OCI-LY7 (cell line): ENCODE results near the gene CHI3L2. TPM values are rescaled to one million over a fixed set of nuclear protein-coding genes. Genes with fewer than 3 reads are reported as not detected.
A peak's percentile ranks its signal among the peaks of the same experiment; 100 is the strongest.

ENCODE experiments used
- BruUV-seq: library from RNA; stranded (reverse); fragments of 400-500 nt; replicated peaks from 2 replicates; lab custom pipeline; 2021; lab: Mats Ljungman, UMichigan
- CTCF ChIA-PET: fragments of 300-600 bp; sonication (Branson Sonifier 250); formaldehyde crosslinking; loops from one replicate; lab custom pipeline; 2022; ENCODE audit warnings: antibody characterized with exemption; ENCODE audit not compliant: unreplicated experiment; lab: Charles Lee
- POLR2A ChIA-PET: fragments of 300-600 bp; sonication (Branson Sonifier 250); formaldehyde crosslinking; loops from one replicate; lab custom pipeline; 2022; ENCODE audit warnings: antibody characterized with exemption; lab: Charles Lee
- DNase-seq: peaks from one replicate; pipeline ENCODE4 v3.0.0-alpha.2; 2015; ENCODE audit warnings: low spot score
- H2AFZ ChIP-seq: fragments of 200-600 bp; sonication (generic), shearing (Covaris generic); 2 replicates; pipeline ENCODE4 v1.6.1; 2014; ENCODE audit warnings: mild to moderate bottlenecking, antibody characterized with exemption, low read length, moderate library complexity
- H3K27ac ChIP-seq: fragments of 200-600 bp; sonication (generic); 2 replicates; pipeline ENCODE4 v1.5.1; 2014; ENCODE audit warnings: mixed run types, low read depth, mild to moderate bottlenecking, moderate library complexity, low read length, inconsistent platforms; ENCODE audit not compliant: poor library complexity, severe bottlenecking
- H3K36me3 ChIP-seq: fragments of 200-600 bp; sonication (generic); 2 replicates; pipeline ENCODE4 v1.6.1; 2014; ENCODE audit warnings: mild to moderate bottlenecking, antibody characterized with exemption, low read length, moderate library complexity, mixed read lengths; ENCODE audit not compliant: insufficient read depth
- H3K4me1 ChIP-seq: fragments of 200-600 bp; sonication (generic); 2 replicates; pipeline ENCODE4 v1.5.1; 2014; ENCODE audit warnings: mild to moderate bottlenecking, low read length; ENCODE audit not compliant: insufficient read depth, poor library complexity, severe bottlenecking
- H3K4me2 ChIP-seq: fragments of 200-600 bp; sonication (generic); 2 replicates; pipeline ENCODE4 v1.6.1; 2014; ENCODE audit warnings: mild to moderate bottlenecking, low read length
- H3K4me3 ChIP-seq: fragments of 200-600 bp; sonication (generic); 2 replicates; pipeline ENCODE4 v1.5.1; 2014; ENCODE audit warnings: mild to moderate bottlenecking, low read depth, low read length; ENCODE audit not compliant: poor library complexity, severe bottlenecking
- H3K79me2 ChIP-seq: fragments of 200-600 bp; sonication (generic); 2 replicates; pipeline ENCODE4 v1.6.1; 2016; ENCODE audit warnings: low read depth, mild to moderate bottlenecking, low read length, moderate library complexity, mixed read lengths; ENCODE audit not compliant: insufficient read depth
- H3K9me2 ChIP-seq: fragments of 200-600 bp; sonication (generic); 2 replicates; pipeline ENCODE4 v1.6.1; 2016; ENCODE audit warnings: mild to moderate bottlenecking, low read length, mixed read lengths; ENCODE audit not compliant: insufficient read depth
- H3K9me3 ChIP-seq: fragments of 200-600 bp; sonication (generic); 2 replicates; pipeline ENCODE4 v1.6.1; 2014; ENCODE audit warnings: mild to moderate bottlenecking, mixed run types, low read length, mixed read lengths
- H4K20me1 ChIP-seq: fragments of 200-600 bp; sonication (generic); 2 replicates; pipeline ENCODE4 v1.6.1; 2014; ENCODE audit warnings: mild to moderate bottlenecking, antibody characterized with exemption, low read length, moderate library complexity, mixed read lengths; ENCODE audit not compliant: insufficient read depth
- CTCF ChIP-seq: fragments of 200-600 bp; sonication (generic); conservative IDR thresholded peaks from 2 replicates; pipeline ENCODE4 v1.5.1; 2014; ENCODE audit warnings: mild to moderate bottlenecking, antibody characterized with exemption, low read length, moderate library complexity, mixed read lengths
- EZH2phosphoT487 ChIP-seq: fragments of 200-600 bp; sonication (generic); IDR thresholded peaks from 2 replicates; pipeline ENCODE4 v1.6.1; 2018; ENCODE audit warnings: low read depth, borderline replicate concordance, mild to moderate bottlenecking, mixed run types, antibody characterized with exemption, low read length, moderate library complexity, mixed read lengths
- intact Hi-C: fragments of 100-400 bp; cut with micrococcal nuclease; formaldehyde crosslinking; loops from one replicate; pipeline ENCODE4 v1.10.0; 2022; ENCODE audit not compliant: unreplicated experiment
- total RNA-seq, 2 experiments: library from RNA; depleted of rRNA in 1 of 2; stranded (reverse); fragments of >200 nt in 1 of 2; shearing (Covaris generic) in 1 of 2; gene quantifications; 2 replicates each; pipeline ENCODE4 v1.2.3, GENCODE V29; 2014 to 2022

The CHI3L2 gene
- total RNA-seq, 2 experiments from 2014 or later, result 37.1 to 88.7 TPM

GRCh38 chr1:111213412-111213811 lies 14.1 kb upstream of the CHI3L2 start:
- peak overlapping the region; percentile 45 for H3K4me3 ChIP-seq
- H3K36me3 ChIP-seq, result no peaks in the 10 kb centered on the region
- H2AFZ ChIP-seq, result peak overlapping the region; percentile 81
- no peak for DNase-seq
- H3K4me2 ChIP-seq, result peak overlapping the region; percentile 87
- ChIA-PET CTCF (interaction anchor here (2.2 kb wide), 1 partner anchor 14 kb away, joined by 5 read pairs; no protein-coding TSS in a partner anchor), POLR2A (interaction anchor here (1.4 to 8.9 kb wide), 3 partner anchors 15 to 78 kb away, joined by 9 to 114 read pairs (median 17); partner anchors contain the start of genes CEPT1 and DRAM2)
- TF ChIP-seq EZH2phosphoT487 (no peak), CTCF (no peak)
- H4K20me1 ChIP-seq, result no peaks in the 10 kb centered on the region
- no peaks in the 10 kb centered on the region for H3K9me3 ChIP-seq
- H3K79me2 ChIP-seq, result no peaks in the 10 kb centered on the region
- H3K4me1 ChIP-seq, result peaks cover 61% of the 10 kb centered on the region
- H3K27ac ChIP-seq, result peak overlapping the region; percentile 97
- intact Hi-C loops, result loop anchor here (10.0 kb wide), 1 partner anchor 411 kb away; no protein-coding TSS in a partner anchor
- H3K9me2 ChIP-seq, result no peaks in the 10 kb centered on the region
- no TSS peak for BruUV-seq

- intact Hi-C loops, result loop anchor here (10.0 kb wide), 1 partner anchor 411 kb away; no protein-coding TSS in a partner anchor
- peak; percentile 83 for DNase-seq
Measured at GRCh38 chr1:111214074-111214801, 13.3 kb upstream of the CHI3L2 start.

More at GRCh38 chr1:111214074-111214801, 13.3 kb upstream of the CHI3L2 start:
- H3K4me3 ChIP-seq, result peak overlapping the region; percentile 45
- H3K27ac ChIP-seq, result peak overlapping the region; percentile 97
- no peaks in the 10 kb centered on the region for H3K36me3 ChIP-seq
- no TSS peak for BruUV-seq
- no peaks in the 10 kb centered on the region for H3K9me2 ChIP-seq
- TF ChIP-seq EZH2phosphoT487, result no peak
- TF ChIP-seq CTCF, result no peak
- POLR2A ChIA-PET, result interaction anchor here (0.6 to 8.9 kb wide), 19 partner anchors 8 to 579 kb away, joined by 3 to 114 read pairs (median 6); partner anchors contain the start of genes CEPT1 and DRAM2
- H3K9me3 ChIP-seq, result no peaks in the 10 kb centered on the region
- peaks cover 69% of the 10 kb centered on the region for H3K4me1 ChIP-seq
- no peaks in the 10 kb centered on the region for H3K79me2 ChIP-seq
- H4K20me1 ChIP-seq, result no peaks in the 10 kb centered on the region
- peak overlapping the region; percentile 87 for H3K4me2 ChIP-seq
- H2AFZ ChIP-seq, result peak overlapping the region; percentile 81; the same call in 1 of the 2 replicates
- CTCF ChIA-PET, result interaction anchor here (2.2 kb wide), 1 partner anchor 15 kb away, joined by 5 read pairs; no protein-coding TSS in a partner anchor
